Endothelial cell of umbilical vein (primary cell): ENCODE measurements around the gene GTF2IRD1. TPM values are rescaled to one million over a fixed set of nuclear protein-coding genes. Genes with fewer than 3 reads are reported as not detected.

Experiments
- BruUV-seq: library from RNA; stranded (reverse); fragments of 400-500 nt; replicated peaks from 2 replicates; lab custom pipeline; 2021; lab: Mats Ljungman, UMichigan
- CTCF ChIA-PET: fragments of 300-600, 350-600 bp; sonication (Branson Sonifier 250); formaldehyde crosslinking; loops from one replicate; lab custom pipeline; 2021; ENCODE audit warnings: antibody characterized with exemption, inconsistent platforms; lab: Charles Lee
- POLR2A ChIA-PET: fragments of 300-600, 350-600 bp; sonication (Branson Sonifier 250); formaldehyde crosslinking; loops from one replicate; lab custom pipeline; 2021; ENCODE audit warnings: antibody characterized with exemption, inconsistent platforms; lab: Charles Lee
- DNase-seq: peaks from one replicate; pipeline ENCODE4 v3.0.0-alpha.2; 2011; ENCODE audit warnings: low read depth, low spot score
- FAIRE-seq: peaks from 2 replicates; lab custom pipeline; 2011; peaks lifted over from hg19 to GRCh38; lab: Jason Lieb, UNC
- H2AFZ ChIP-seq: 2 replicates; pipeline ENCODE4 v1.6.0; 2012; ENCODE audit warnings: low read depth, low read length, control low read depth, inconsistent platforms
- H3K27ac ChIP-seq: 2 replicates; pipeline ENCODE4 v1.5.1; 2011; ENCODE audit warnings: low read depth, mild to moderate bottlenecking, control low read depth, low read length, moderate library complexity; ENCODE audit not compliant: insufficient read depth
- H3K27me3 ChIP-seq, 2 experiments: 2 replicates each; pipeline versions ENCODE4 v1.6.0 to v1.6.1; 2011; ENCODE audit warnings: low read length in 2 of 2, mixed read lengths in 1 of 2; ENCODE audit not compliant: control insufficient read depth in 2 of 2, insufficient read depth in 2 of 2
- H3K36me3 ChIP-seq, 2 experiments: 2 replicates in 1 of 2; 3 replicates in 1 of 2; pipeline ENCODE4 v1.5.1; 2011; ENCODE audit warnings: low read length in 2 of 2, mild to moderate bottlenecking in 1 of 2, moderate library complexity in 1 of 2; ENCODE audit not compliant: control insufficient read depth in 2 of 2, insufficient read depth in 2 of 2; ENCODE audit errors: extremely low read depth in 1 of 2
- H3K4me1 ChIP-seq: 3 replicates; pipeline ENCODE4 v1.5.1; 2011; ENCODE audit warnings: mild to moderate bottlenecking, low read length; ENCODE audit not compliant: control insufficient read depth, insufficient read depth; ENCODE audit errors: extremely low read depth
- H3K4me2 ChIP-seq: 2 replicates; pipeline ENCODE4 v1.6.1; 2011; ENCODE audit warnings: low read length, control low read depth, mixed read lengths; ENCODE audit not compliant: insufficient read depth
- H3K4me3 ChIP-seq, 3 experiments: fragments of 200-600 bp in 1 of 3; sonication (generic), shearing (Covaris generic) in 1 of 3; replicated peaks in 1 of 3; 2 replicates each; pipeline ENCODE4 v1.5.1; 2011 to 2016; ENCODE audit warnings: control low read depth in 3 of 3, low read length in 3 of 3, mild to moderate bottlenecking in 2 of 3, inconsistent platforms in 1 of 3, low read depth in 1 of 3, moderate library complexity in 1 of 3; ENCODE audit not compliant: insufficient read depth in 1 of 3
- H3K79me2 ChIP-seq: 2 replicates; pipeline ENCODE4 v1.6.0; 2012; ENCODE audit warnings: low read length, inconsistent platforms; ENCODE audit not compliant: control insufficient read depth, insufficient read depth
- H3K9ac ChIP-seq: replicated peaks from 2 replicates; pipeline ENCODE3; 2011; ENCODE audit warnings: low read length, control low read depth; ENCODE audit not compliant: insufficient read depth; ENCODE audit errors: extremely low read depth
- H3K9me1 ChIP-seq: replicated peaks from 3 replicates; pipeline ENCODE4 v1.6.0; 2011; ENCODE audit warnings: mild to moderate bottlenecking, low read length; ENCODE audit not compliant: control insufficient read depth, insufficient read depth; ENCODE audit errors: extremely low read depth
- H3K9me3 ChIP-seq: replicated peaks from 2 replicates; pipeline ENCODE4 v1.5.1; 2012; ENCODE audit warnings: low read length, inconsistent platforms; ENCODE audit not compliant: control insufficient read depth, insufficient read depth
- H4K20me1 ChIP-seq: replicated peaks from 2 replicates; pipeline ENCODE3; 2011; ENCODE audit warnings: mild to moderate bottlenecking, low read length; ENCODE audit not compliant: control insufficient read depth, insufficient read depth; ENCODE audit errors: extremely low read depth
- EZH2 ChIP-seq: IDR thresholded peaks from 2 replicates; pipeline ENCODE4 v1.6.1; 2012; ENCODE audit warnings: borderline replicate concordance, low read depth, mild to moderate bottlenecking, moderate library complexity, low read length, inconsistent platforms; ENCODE audit not compliant: severe bottlenecking
- FOS ChIP-seq: IDR thresholded peaks from 2 replicates; pipeline ENCODE4 v1.6.1; 2011; ENCODE audit warnings: mild to moderate bottlenecking, low read length, moderate library complexity, borderline replicate concordance; ENCODE audit not compliant: insufficient read depth
- GATA2 ChIP-seq: IDR thresholded peaks from 2 replicates; pipeline ENCODE4 v1.7.0; 2011; ENCODE audit warnings: low read depth, mild to moderate bottlenecking, moderate library complexity, mixed read lengths, low read length; ENCODE audit not compliant: insufficient read length, insufficient read depth
- JUN ChIP-seq: IDR thresholded peaks from 2 replicates; pipeline ENCODE4 v1.6.1; 2011; ENCODE audit warnings: borderline replicate concordance, low read depth; ENCODE audit not compliant: insufficient read length, insufficient read depth
- MYC ChIP-seq: IDR thresholded peaks from one replicate; pipeline ENCODE4 v1.6.1; 2011; ENCODE audit warnings: mild to moderate bottlenecking, low read depth, low read length
- POLR2A ChIP-seq: IDR thresholded peaks from 2 replicates; pipeline ENCODE4 v1.6.1; 2012; ENCODE audit warnings: low read depth, mild to moderate bottlenecking, control low read depth, low read length
- POLR2AphosphoS5 ChIP-seq: IDR thresholded peaks from 2 replicates; pipeline ENCODE4 v1.6.1; 2012; ENCODE audit warnings: low read depth, mild to moderate bottlenecking, control low read depth, low read length, moderate library complexity; ENCODE audit not compliant: insufficient read depth
- dilution Hi-C: fragments of 300-500 bp; cut with MboI; formaldehyde crosslinking; loops from one replicate; pipeline ENCODE4 v1.15.0; 2019; ENCODE audit warnings: low sequenced_read_pairs; ENCODE audit not compliant: extremely low pct_ligation_motif_present
- intact Hi-C: fragments of 100-400 bp; cut with micrococcal nuclease; formaldehyde crosslinking; loops from one replicate; pipeline ENCODE4 v1.10.0; 2022
- polyA plus RNA-seq, 4 experiments: library from polyadenylated mRNA; depleted of rRNA in 3 of 4; stranded (reverse) in 3 of 4; unstranded in 1 of 4; fragments of >200 nt; gene quantifications; 2 replicates each; pipeline versions ENCODE4 v1.2.1 to v1.2.3, GENCODE V29; 2011 to 2012; ENCODE audit warnings: missing spikeins in 1 of 4
- total RNA-seq: library from RNA; stranded (reverse); gene quantifications from 2 replicates; pipeline ENCODE4 v1.2.3, GENCODE V29; 2021
- TF ChIP-seq, protein P1 (sequence below), 2 donors: IDR thresholded peaks; 1 replicate in 1 of 2; 2 replicates in 1 of 2; pipeline ENCODE4 v1.5.1; 2011; ENCODE audit warnings: low read length in 2 of 2, mild to moderate bottlenecking in 2 of 2, moderate library complexity in 2 of 2, control low read depth in 1 of 2, inconsistent platforms in 1 of 2, low read depth in 1 of 2; ENCODE audit not compliant: insufficient read depth in 1 of 2; ENCODE audit errors: extremely low read depth in 1 of 2
- TF ChIP-seq, protein P2 (sequence below): IDR thresholded peaks from 2 replicates; pipeline ENCODE4 v1.6.1; 2011; ENCODE audit not compliant: insufficient read depth, insufficient read length

The GTF2IRD1 gene
- total and polyA plus RNA-seq, 2 donors (not counting 3 experiments of a cell fraction or from before 2014, with no cell fraction given) = 14.2 to 24.2 TPM

DNA sequence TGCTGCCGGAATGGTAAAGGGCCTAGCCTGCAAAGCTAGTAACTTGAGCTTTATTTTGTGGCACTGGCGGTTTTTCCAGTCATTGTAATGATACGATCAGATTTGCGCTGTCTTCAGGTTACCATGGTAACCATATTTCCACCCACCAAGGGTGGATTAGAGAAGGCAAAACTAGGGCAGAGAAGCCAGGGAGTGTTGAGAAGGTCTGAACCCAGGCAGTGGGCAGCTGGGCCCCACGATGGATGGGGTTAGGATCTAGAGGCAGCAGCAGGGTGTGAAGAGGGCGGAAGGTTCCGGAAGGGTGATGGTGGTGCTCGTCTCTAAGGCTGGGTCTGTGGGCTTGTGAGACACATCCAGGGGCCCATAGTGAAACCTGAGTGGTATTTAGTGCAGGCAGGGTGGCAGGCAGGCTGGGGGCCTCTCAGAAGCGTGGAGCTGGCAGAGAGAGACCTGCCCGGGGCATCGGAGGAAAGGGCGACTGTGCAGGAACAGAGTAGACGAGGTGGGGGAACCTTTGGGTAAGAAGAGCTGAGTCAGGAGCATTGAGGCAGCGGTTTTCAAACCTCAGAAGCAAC, 115.9 kb downstream of the GTF2IRD1 start:
- TF ChIP-seq POLR2AphosphoS5 = no peak
- no peak for TF ChIP-seq EZH2
- TF ChIP-seq POLR2A = no peak
- TF ChIP-seq JUN = no peak
- TF ChIP-seq MYC = no peak
- TF ChIP-seq FOS = no peak
- no peak for TF ChIP-seq GATA2
- TF ChIP-seq, protein P1, sequence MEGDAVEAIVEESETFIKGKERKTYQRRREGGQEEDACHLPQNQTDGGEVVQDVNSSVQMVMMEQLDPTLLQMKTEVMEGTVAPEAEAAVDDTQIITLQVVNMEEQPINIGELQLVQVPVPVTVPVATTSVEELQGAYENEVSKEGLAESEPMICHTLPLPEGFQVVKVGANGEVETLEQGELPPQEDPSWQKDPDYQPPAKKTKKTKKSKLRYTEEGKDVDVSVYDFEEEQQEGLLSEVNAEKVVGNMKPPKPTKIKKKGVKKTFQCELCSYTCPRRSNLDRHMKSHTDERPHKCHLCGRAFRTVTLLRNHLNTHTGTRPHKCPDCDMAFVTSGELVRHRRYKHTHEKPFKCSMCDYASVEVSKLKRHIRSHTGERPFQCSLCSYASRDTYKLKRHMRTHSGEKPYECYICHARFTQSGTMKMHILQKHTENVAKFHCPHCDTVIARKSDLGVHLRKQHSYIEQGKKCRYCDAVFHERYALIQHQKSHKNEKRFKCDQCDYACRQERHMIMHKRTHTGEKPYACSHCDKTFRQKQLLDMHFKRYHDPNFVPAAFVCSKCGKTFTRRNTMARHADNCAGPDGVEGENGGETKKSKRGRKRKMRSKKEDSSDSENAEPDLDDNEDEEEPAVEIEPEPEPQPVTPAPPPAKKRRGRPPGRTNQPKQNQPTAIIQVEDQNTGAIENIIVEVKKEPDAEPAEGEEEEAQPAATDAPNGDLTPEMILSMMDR (IDR thresholded peaks at IDR 0.05; ENCODE audit: extremely low read depth in 1 of 2, insufficient read depth in 1 of 2, low read depth in 1 of 2, low read length in 2 of 2) = no peak
- TF ChIP-seq, protein P2, sequence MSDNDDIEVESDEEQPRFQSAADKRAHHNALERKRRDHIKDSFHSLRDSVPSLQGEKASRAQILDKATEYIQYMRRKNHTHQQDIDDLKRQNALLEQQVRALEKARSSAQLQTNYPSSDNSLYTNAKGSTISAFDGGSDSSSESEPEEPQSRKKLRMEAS = no peak
- POLR2A ChIA-PET = no interaction called here

More for the DNA sequence above, 115.9 kb downstream of the GTF2IRD1 start:
- no TSS peak for BruUV-seq
- no peaks in the 10 kb centered on the region for H3K79me2 ChIP-seq
- DNase-seq (no peak), FAIRE-seq (no peak)
- H3K27me3 ChIP-seq = no peaks in the 10 kb centered on the region
- H3K4me1 ChIP-seq = no peaks in the 10 kb centered on the region
- H3K9me1 ChIP-seq = no peaks in the 10 kb centered on the region
- no peak overlapping the region for H2AFZ ChIP-seq
- no peak overlapping the region for H3K27ac ChIP-seq
- CTCF ChIA-PET = interaction anchor here (1.0 to 2.3 kb wide), 3 partner anchors 18 to 120 kb away, joined by 3 to 7 read pairs (median 4); no protein-coding TSS in a partner anchor
- H4K20me1 ChIP-seq = no peaks in the 10 kb centered on the region
- H3K4me3 ChIP-seq = no peak overlapping the region
- H3K9me3 ChIP-seq = no peaks in the 10 kb centered on the region
- H3K36me3 ChIP-seq = no peaks in the 10 kb centered on the region
- intact Hi-C loops (no loop called here), dilution Hi-C loops (no loop called here)
- H3K4me2 ChIP-seq = no peak overlapping the region
- no peak overlapping the region for H3K9ac ChIP-seq
